ENCODE measurements around the gene NHSL2. TPM values are rescaled to one million over a fixed set of nuclear protein-coding genes. Genes with fewer than 3 reads are reported as not detected.

The NHSL2 gene
- total and polyA plus RNA-seq, 2 of the 13 experiments (the other 11 are each of a cell fraction or from before 2014, with no cell fraction given): not detected

DNA sequence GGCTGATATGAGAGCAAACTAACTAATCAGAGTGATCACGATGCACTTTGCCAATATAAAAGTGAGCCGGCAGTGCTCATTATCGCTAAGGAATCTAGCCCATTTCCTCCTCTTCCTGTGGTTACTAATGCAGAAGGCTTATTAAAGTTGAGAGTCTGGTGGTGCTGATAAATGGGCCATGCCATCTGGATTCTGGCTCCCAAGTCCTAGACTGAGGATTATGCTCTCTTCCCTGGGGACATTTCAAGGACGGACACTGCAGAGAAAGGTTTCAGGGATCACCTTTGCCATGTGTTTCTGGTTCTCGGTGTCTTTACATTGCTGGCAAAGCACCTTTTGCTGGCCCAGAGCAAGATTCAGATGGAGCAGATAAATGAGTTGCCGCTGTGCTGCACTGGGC is 135.8 kb downstream of the NHSL2 start:
- H3K9ac ChIP-seq (ENCODE audit: insufficient read depth, low read depth, low read length): no peak overlapping the region
- no peak overlapping the region for H2AFZ ChIP-seq (ENCODE audit: low read length)
- intact Hi-C loops (cut with micrococcal nuclease; ENCODE audit: unreplicated experiment): no loop called here

GRCh38 chrX:72048510-72049455 is 138.1 kb downstream of the NHSL2 start:
- Histone ChIP-seq H3K9ac (ENCODE audit: insufficient read depth, low read depth, low read length) (no peak overlapping the region), H3K79me2 (ENCODE audit: insufficient read depth, low read length) (no peaks in the 10 kb centered on the region), H3K27me3 (ENCODE audit: control insufficient read depth in 1 of 2, insufficient read depth in 2 of 2, low read length in 2 of 2) (no peaks in the 10 kb centered on the region), H3K4me2 (ENCODE audit: low read depth, low read length) (no peak overlapping the region), H3K4me3 (replicated peaks in 1 of 3; ENCODE audit: insufficient read depth in 1 of 3, low read depth in 2 of 3, low read length in 3 of 3) (no peak overlapping the region), H2AFZ (ENCODE audit: low read length) (no peak overlapping the region), H3K9me3 (ENCODE audit: low read length) (no peaks in the 10 kb centered on the region), H4K20me1 (ENCODE audit: insufficient read depth, low read length) (no peaks in the 10 kb centered on the region), H3K36me3 (replicated peaks in 1 of 2; ENCODE audit: control insufficient read depth in 1 of 2, insufficient read depth in 2 of 2, low read length in 2 of 2) (no peaks in the 10 kb centered on the region), H3K27ac (ENCODE audit: extremely low read length, insufficient read depth, low read length) (no peak overlapping the region), H3K4me1 (ENCODE audit: insufficient read depth, low read length) (no peaks in the 10 kb centered on the region)
- ATAC-seq (peak; percentile 47; the same call in 2 of the 3 replicates), FAIRE-seq (no peak), DNase-seq (ENCODE audit: low spot score) (no peak)
- BruUV-seq (replicated peaks): no TSS peak
- CTCF ChIA-PET (ENCODE audit: low intra/inter-chr PET ratio, low total read pairs): no interaction called here
- TF ChIP-seq, protein P1, sequence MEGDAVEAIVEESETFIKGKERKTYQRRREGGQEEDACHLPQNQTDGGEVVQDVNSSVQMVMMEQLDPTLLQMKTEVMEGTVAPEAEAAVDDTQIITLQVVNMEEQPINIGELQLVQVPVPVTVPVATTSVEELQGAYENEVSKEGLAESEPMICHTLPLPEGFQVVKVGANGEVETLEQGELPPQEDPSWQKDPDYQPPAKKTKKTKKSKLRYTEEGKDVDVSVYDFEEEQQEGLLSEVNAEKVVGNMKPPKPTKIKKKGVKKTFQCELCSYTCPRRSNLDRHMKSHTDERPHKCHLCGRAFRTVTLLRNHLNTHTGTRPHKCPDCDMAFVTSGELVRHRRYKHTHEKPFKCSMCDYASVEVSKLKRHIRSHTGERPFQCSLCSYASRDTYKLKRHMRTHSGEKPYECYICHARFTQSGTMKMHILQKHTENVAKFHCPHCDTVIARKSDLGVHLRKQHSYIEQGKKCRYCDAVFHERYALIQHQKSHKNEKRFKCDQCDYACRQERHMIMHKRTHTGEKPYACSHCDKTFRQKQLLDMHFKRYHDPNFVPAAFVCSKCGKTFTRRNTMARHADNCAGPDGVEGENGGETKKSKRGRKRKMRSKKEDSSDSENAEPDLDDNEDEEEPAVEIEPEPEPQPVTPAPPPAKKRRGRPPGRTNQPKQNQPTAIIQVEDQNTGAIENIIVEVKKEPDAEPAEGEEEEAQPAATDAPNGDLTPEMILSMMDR (CRISPR knock-in tag; IDR thresholded peaks at IDR 0.05): 0 out of 2 replicates have a peak, but pooled peaks have one; percentile 4
- TF ChIP-seq SATB2 (CRISPR knock-in tag; IDR thresholded peaks at IDR 0.05) (no peak), IKZF5 (CRISPR knock-in tag; IDR thresholded peaks at IDR 0.05) (no peak), SRSF4 (IDR thresholded peaks at IDR 0.05; ENCODE audit: low read depth, low read length, poor library complexity, severe bottlenecking) (no peak)
- WGBS (ENCODE audit: low lambda C conversion rate): 40% methylated on average over 6 of the region's 8 CpGs
- POLR2A ChIA-PET: no interaction called here
- in situ Hi-C loops (cut with HindIII; ENCODE audit: extremely low pct_ligation_motif_present, low pct_unique_long_range_greater_than_20kb): no loop called here
- intact Hi-C loops (cut with micrococcal nuclease; ENCODE audit: unreplicated experiment): no loop called here

More for the DNA sequence above, 135.8 kb downstream of the NHSL2 start:
- H3K4me3 ChIP-seq (replicated peaks in 1 of 3; ENCODE audit: insufficient read depth in 1 of 3, low read depth in 2 of 3, low read length in 3 of 3): no peak overlapping the region
- H3K27me3 ChIP-seq (ENCODE audit: control insufficient read depth in 1 of 2, insufficient read depth in 2 of 2, low read length in 2 of 2): no peaks in the 10 kb centered on the region
- DNase-seq (ENCODE audit: low spot score) (no peak), ATAC-seq (no peak), FAIRE-seq (no peak)
- H4K20me1 ChIP-seq (ENCODE audit: insufficient read depth, low read length): no peaks in the 10 kb centered on the region
- H3K27ac ChIP-seq (ENCODE audit: extremely low read length, insufficient read depth, low read length): no peak overlapping the region
- H3K9me3 ChIP-seq (ENCODE audit: low read length): no peaks in the 10 kb centered on the region
- TF ChIP-seq, protein P2, sequence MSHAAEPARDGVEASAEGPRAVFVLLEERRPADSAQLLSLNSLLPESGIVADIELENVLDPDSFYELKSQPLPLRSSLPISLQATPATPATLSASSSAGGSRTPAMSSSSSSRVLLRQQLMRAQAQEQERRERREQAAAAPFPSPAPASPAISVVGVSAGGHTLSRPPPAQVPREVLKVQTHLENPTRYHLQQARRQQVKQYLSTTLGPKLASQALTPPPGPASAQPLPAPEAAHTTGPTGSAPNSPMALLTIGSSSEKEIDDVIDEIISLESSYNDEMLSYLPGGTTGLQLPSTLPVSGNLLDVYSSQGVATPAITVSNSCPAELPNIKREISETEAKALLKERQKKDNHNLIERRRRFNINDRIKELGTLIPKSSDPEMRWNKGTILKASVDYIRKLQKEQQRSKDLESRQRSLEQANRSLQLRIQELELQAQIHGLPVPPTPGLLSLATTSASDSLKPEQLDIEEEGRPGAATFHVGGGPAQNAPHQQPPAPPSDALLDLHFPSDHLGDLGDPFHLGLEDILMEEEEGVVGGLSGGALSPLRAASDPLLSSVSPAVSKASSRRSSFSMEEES (CRISPR knock-in tag; IDR thresholded peaks at IDR 0.05): no peak
- TF ChIP-seq THYN1 (CRISPR knock-in tag; IDR thresholded peaks at IDR 0.05; ENCODE audit: borderline replicate concordance, low read depth) (no peak), HNF4A (CRISPR knock-in tag; IDR thresholded peaks at IDR 0.05) (no peak), POLR2G (IDR thresholded peaks at IDR 0.05; ENCODE audit: low read depth, low read length) (no peak), HNRNPUL1 (IDR thresholded peaks at IDR 0.05; ENCODE audit: low read depth, low read length) (no peak), ZNF713 (CRISPR knock-in tag; IDR thresholded peaks at IDR 0.05) (no peak)
- no peaks in the 10 kb centered on the region for H3K79me2 ChIP-seq (ENCODE audit: insufficient read depth, low read length)
- BruUV-seq (replicated peaks): no TSS peak
- H3K36me3 ChIP-seq (replicated peaks in 1 of 2; ENCODE audit: control insufficient read depth in 1 of 2, insufficient read depth in 2 of 2, low read length in 2 of 2): no peaks in the 10 kb centered on the region
- ChIA-PET CTCF (ENCODE audit: low intra/inter-chr PET ratio, low total read pairs) (no interaction called here), POLR2A (no interaction called here)
- 63% methylated on average over 3 of the region's 6 CpGs for whole genome bisulfite sequencing (ENCODE audit: low lambda C conversion rate)
- no peak overlapping the region for H3K4me2 ChIP-seq (ENCODE audit: low read depth, low read length)
- in situ Hi-C loops (cut with HindIII; ENCODE audit: extremely low pct_ligation_motif_present, low pct_unique_long_range_greater_than_20kb): no loop called here
- no peaks in the 10 kb centered on the region for H3K4me1 ChIP-seq (ENCODE audit: insufficient read depth, low read length)

All from HepG2 (cell line).